HPDE6-E6E7 (cell line): ENCODE data around the gene PASK.
"Not testable (repeated sequence)": the region's sequence is repeated elsewhere in the genome, so short reads cannot be mapped to it uniquely, and the experiment has no call there.

ENCODE experiments used
- DNase-seq: peaks from one replicate; pipeline ENCODE4 v3.0.0; 2011; ENCODE audit warnings: missing footprints; ENCODE audit errors: extremely low spot score

Gene PASK

DNA sequence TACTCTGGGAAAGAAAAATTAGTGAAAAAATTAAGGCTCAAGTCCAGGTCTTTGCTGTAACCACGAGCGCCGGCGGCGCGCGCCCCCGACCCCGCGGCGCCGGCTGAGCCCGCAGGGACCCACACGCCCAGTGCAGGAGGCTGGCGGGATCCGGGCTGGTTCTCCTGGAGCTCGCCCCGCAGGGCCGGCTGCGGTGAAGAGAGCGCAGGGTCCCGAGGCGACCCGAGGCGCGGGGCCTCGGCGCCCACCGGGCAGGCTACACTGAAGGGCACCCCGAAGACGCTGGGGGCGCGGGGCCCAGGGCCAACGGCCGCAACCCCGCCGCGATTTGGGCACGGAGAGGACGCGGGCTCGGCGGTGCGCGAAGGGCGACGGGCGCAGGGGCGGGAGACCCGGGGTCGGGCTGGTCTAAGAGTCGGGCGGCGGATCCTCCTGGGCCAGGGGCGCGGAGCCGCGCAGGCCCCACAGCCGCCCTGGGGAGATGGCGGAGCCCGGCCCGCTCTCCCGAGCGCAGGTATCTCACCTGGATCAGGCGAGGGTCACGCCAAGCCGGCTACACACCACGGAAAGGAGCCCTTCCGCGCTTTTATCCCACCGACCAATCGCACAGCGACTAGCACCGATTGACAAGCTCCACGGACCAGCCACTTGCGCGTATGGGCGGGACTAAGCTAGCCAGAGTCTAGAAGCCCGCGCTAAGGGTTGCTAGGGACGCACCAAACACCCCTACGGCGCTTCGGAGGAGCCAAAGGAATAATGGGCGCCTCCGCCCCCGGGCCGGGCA, at the start of gene PASK:
Gene PASK (minus strand): TSS at position 582 of the 784 bp plus-strand sequence. CDS start 6,440 bp downstream, outside the sequence.
- peak; percentile 96 for DNase-seq

- DNase-seq, result no peak
These were observed 49.4 kb upstream of the PASK start for GRCh38 chr2:241198381-241199279.

GRCh38 chr2:241197947-241198346, 48.7 kb upstream of the PASK start:
- DNase-seq, result no peak

DNA sequence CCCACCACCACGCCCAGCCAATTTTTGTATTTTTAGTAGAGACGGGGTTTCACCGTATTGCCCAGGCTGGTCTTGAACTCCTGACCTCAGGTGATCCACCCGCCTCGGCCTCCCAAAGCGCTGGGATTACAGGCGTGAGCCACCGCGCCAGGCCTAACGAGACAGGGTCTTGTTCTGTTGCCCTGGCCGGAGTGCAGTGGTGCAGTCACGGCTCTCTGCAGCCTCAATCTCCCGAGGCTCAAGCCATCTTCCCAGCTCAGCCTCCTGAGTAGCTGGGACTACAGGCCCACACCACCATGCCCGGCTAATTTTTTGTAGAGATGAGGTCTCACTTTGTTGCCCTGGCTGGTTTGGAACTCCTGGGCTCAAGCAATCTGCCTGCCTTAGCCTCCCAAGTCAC, 48.0 kb upstream of the PASK start:
- DNase-seq, result not testable (repeated sequence)

DNA sequence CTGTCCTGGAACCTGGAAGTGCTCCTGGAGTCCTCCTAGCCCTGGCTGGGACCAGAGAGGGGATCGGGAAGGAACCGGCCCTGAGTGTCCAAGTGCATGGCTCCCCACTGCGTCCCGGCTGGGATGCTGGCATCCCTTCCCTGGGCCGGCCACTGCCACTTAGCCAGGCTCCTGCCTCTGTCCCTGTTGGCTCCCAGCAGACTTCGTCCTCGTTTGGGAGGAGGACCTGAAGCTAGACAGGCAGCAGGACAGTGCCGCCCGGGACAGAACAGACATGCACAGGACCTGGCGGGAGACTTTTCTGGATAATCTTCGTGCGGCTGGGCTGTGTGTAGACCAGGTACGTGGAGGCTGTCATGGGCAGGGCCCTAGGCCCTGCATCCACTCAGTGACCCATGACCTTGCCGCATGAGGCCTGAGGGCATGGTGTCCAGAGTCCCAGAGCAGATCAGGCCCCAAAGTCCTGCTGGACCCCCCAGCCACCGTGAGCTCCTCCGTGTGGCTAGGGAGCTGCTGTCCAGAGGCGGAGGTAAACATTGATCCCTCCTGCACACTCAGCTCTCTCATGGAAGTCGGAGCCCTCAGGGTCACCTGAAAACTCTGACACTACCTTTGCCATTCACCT, 46.3 kb upstream of the PASK start:
- no peak for DNase-seq

DNA sequence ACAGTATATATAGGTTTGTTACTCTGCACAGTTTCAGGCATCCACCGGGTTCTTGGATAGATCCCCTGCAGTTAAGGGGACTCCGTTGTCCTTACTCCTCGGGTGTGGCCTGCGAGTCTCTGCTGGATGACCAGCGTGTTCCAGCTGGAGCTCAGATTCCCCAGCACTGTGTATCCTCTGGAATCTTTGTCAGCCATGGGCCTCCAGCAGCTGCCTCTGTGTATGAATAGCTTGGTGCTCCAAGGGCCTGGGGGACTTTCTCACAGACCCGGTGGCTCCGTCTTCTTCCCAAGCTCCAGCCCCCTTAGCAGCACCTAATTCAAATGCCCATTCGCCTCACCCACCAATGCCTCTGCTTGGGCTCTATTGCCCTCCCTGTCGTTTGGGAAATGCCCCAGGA, 45.5 kb upstream of the PASK start:
- no peak for DNase-seq

DNA sequence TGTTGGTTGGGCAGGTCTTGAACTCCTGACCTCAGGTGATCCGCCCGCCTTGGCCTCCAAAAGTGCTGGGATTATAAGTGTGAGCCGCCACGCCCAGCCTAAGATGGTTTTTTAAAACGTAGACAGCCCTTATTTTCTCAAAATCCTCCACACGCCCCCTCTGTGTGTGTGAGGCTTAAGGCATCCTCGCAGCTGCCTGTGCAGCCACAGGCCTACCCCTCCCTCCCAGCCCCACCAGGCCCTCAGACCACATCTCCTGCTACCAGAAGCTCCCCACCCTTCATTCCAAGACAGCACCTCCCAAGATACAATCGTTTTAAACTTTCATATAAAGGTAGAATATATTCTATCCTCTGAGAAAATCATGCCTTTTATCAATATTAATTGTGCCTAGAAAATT, 44.0 kb upstream of the PASK start:
- no peak for DNase-seq

- DNase-seq, result no peak
These were observed 41.8 kb upstream of the PASK start for GRCh38 chr2:241191081-241191480.

DNA sequence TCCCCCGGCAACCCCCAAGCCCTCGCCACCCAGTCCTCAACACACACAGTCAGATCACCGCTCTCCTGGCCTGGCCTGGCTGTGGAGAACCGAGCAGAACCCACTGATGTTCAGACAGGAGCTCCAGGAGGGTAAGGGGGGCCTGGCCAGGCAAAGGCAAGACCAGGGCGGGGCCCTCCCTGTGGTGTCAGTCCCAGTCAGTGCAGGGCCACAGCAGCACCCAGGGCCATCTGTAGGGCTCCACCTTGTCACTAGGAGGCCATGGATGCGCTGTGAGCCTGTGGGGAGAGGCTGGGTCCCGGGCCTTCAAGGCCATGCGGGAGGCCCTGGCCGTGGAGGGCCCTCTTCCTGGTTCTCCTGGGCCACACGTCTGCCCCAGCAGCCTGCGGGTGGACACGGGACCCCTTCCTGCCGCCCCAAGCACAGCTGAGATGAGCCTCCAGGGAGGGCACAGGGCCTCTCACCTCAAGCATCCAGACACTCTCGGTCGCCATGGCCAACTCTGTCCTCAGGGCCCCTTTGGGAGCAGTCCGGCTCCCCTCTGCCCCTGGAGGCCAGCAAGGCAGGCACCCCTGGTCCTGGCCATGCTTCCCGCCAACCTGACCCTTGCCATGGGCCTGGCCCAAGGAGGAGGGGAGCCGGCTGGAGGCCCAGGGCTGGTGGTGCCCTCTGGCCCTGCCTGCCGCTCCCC, 41.2 kb upstream of the PASK start:
- no peak for DNase-seq

- DNase-seq, result no peak
These were observed 40.6 kb upstream of the PASK start for GRCh38 chr2:241189856-241190201.

DNA sequence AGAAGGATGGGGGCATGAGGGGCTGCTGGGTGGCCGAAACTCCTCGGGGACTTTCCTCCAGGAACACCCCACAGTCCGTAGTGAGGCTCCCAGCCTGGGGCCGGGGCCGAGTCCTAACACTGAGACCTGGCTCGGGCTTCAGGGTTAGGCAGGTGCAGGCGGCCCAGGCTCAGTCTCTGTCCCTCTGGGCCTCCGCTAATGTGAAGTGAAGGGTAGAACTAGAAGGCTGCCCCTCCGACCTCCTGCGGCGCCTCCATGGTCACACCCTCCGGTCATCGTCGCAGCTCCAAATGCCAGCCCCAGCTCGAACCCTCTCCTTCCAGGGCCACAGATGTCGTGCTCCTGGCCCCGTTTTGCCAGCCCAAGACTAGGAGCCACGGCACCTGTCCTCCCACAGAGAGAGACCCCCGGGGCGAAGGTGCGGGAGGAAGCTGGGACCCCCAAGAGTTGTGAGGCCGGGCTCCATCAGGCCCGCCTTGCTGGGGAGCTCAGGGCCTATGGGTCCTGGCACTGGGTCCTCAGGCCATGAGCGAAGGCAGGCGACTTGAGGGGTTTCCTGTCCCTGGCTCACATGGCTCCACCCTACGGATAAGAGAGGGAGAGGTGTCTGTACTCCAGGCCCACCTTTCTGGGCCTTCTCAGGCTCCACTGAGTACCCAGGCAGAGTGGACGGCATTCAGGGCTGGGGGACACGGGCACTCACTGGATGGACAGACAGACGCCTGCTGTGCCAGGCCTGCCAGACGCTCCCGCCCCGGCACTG, 40.0 kb upstream of the PASK start:
- DNase-seq, result no peak

GRCh38 chr2:241188361-241189092, 39.3 kb upstream of the PASK start, which contains the start of gene ANO7:
TSS of gene ANO7 (plus strand) at chr2:241188677. CDS start at chr2:241190064, 1,387 bp downstream.
- DNase-seq, result no peak

GRCh38 chr2:241187918-241188234, 38.6 kb upstream of the PASK start:
- DNase-seq, result no peak

DNA sequence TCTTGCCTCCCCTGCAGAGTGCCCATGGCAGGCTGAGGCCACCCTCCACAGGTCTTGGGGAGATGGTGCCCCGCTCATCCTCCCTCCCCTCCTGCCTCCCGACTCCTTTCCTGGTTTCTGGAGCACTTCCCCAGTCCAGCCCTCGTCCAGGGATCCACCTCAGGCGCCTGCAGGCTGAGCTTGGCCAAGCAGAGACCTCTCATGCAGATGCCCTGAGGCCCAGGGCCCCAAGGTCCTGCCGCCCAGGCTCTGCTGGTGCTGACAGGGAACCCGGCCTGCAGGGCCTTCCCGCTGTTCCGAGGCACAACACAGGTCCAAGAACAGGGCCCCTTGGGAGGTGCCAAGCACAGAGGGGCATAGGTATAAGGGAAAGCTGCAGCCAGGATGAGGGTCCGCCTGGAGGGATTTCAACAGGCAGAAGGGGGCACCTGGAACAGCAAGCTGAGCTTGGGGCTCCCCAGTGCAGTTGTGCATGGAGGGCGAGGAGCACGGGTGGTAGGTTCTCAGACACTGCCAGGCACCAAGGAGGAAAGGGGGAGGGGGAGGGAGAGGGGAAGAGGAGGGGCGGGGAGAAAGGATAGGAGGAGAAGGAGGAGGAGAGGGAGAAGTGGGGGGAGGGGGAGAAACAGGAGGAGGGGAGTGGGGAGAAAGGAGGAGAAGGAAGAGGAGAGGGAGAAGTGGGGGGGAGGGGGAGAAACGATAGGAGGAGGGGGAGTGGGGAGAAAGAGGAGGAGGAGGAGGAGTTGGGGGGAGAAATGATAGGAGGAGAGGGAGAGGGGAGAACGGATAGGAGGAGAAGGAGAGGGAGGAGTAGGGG, 38.0 kb upstream of the PASK start:
- DNase-seq, result no peak

DNA sequence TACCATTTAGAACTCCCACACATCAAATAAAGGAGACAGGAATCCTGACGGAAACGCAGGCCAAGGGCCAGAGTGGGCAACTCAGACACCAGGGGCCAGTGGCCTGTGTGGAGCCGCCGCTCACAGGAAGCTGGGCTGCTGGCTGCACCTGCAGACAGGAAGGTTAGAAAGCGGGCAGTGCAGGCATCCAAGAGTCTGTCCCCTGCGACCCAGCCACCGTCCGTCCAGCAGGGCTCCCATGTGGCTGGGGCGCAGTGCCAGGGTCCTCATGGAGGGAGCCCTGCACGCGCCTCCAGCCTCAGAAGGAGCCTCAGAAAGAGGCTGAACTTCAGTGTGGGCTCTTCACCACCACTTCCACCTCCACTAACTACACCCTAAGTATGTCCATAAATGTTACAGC, 36.7 kb upstream of the PASK start:
- no peak for DNase-seq

DNA sequence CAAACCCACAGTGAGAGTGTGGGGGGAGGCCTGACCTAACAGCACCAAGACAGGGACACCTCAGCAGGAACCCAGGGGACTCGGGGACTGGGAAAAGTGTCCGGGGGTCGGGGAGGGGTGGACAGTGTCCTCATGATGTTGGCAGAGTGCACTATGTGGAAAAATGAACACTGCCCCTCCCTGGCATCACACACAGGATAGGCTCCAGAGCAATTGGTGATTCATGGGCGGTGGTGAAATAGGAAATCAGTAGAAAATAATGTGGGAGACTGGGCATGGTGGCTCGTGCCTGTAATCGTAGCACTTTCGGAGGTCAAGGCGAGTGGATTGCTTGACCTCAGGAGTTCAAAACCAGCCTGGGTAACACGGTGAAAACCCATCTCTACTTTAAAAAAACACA, 35.6 kb upstream of the PASK start:
- no peak for DNase-seq

- no peak for DNase-seq
These were observed 33.9 kb upstream of the PASK start for GRCh38 chr2:241183221-241183620.

- DNase-seq, result no peak
These were observed 33.4 kb upstream of the PASK start for GRCh38 chr2:241182531-241183133.

DNA sequence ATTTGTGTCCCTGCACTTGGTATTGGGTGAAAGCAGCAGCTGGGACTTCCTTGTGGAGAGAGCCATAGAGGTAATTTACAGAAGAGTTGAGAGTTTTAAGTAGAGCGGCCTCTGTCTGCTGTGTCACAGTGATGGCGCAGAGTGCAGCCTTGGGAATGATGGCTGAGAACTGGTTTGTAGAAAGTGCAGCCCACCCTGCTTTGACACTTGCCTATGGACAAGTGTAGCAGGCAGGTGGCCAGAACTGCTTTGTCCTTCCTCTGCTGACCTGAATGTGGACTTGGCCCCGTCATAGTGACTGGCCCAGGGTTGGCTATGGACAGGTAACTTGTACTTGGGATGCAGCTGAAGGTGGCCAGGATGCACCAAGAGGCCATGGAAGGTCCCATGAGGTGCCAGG, 32.9 kb upstream of the PASK start:
- no peak for DNase-seq
